ENCODE data around the gene TAOK3.

- TF ChIP-seq POLR2A (IDR thresholded peaks at IDR 0.05): no peak
- peak in 1 of 3 donors; percentile 7 for TF ChIP-seq POLR2AphosphoS5 (IDR thresholded peaks at IDR 0.05)
- no peak for TF ChIP-seq CTCF (IDR thresholded peaks at IDR 0.05)
- no peak for TF ChIP-seq EP300 (IDR thresholded peaks at IDR 0.05)
Observed at GRCh38 chr12:118417942-118418341, 45.2 kb upstream of the TAOK3 start.

Data from stomach (tissue), 4 donors.